Activated naive CD4-positive, alpha-beta T cell (primary cell): ENCODE data around the gene RTN4RL2.
A peak's percentile ranks its signal among the peaks of the same experiment; 100 is the strongest.
"Not testable (repeated sequence)": the region's sequence is repeated elsewhere in the genome, so short reads cannot be mapped to it uniquely, and the experiment has no call there.

Experiments used
- DNase-seq, 4 experiments: peaks; one replicate each; lab custom pipeline; 2025; lab: John Stamatoyannopoulos, UW

RTN4RL2 gene

GRCh38 chr11:57432714-57433163 is 27.6 kb upstream of the RTN4RL2 start:
- DNase-seq, result no peak

- DNase-seq, result no peak
Measured at GRCh38 chr11:57434640-57435546, 25.4 kb upstream of the RTN4RL2 start.

GRCh38 chr11:57436031-57436430 is 24.3 kb upstream of the RTN4RL2 start:
- no peak for DNase-seq

GRCh38 chr11:57438345-57439285 is 21.7 kb upstream of the RTN4RL2 start:
- DNase-seq, result no peak

- no peak for DNase-seq
Measured at GRCh38 chr11:57439786-57440185, 20.5 kb upstream of the RTN4RL2 start.

GRCh38 chr11:57440744-57441414 is 19.4 kb upstream of the RTN4RL2 start:
- DNase-seq, result no peak

- DNase-seq, result no peak
Measured at GRCh38 chr11:57444362-57445121, 15.8 kb upstream of the RTN4RL2 start.

- not testable (repeated sequence) for DNase-seq
Measured at GRCh38 chr11:57445122-57445394, 15.3 kb upstream of the RTN4RL2 start.

GRCh38 chr11:57446055-57446454 is 14.3 kb upstream of the RTN4RL2 start:
- no peak for DNase-seq

GRCh38 chr11:57453543-57454177 is 6.7 kb upstream of the RTN4RL2 start:
- DNase-seq, result no peak

GRCh38 chr11:57456960-57457642 is 3.2 kb upstream of the RTN4RL2 start:
- peak; percentile 43 to 66 (median 52) for DNase-seq

- no peak for DNase-seq
Measured at GRCh38 chr11:57457643-57458023, 2.7 kb upstream of the RTN4RL2 start.

- DNase-seq, result no peak
Measured at GRCh38 chr11:57458060-57458409, 2.3 kb upstream of the RTN4RL2 start.

GRCh38 chr11:57458410-57459163 is 1.7 kb upstream of the RTN4RL2 start:
- DNase-seq, result peak in 1 of 4 experiments; percentile 36

- DNase-seq, result peak in 1 of 4 experiments; percentile 19
Measured at GRCh38 chr11:57459164-57460021, 935 bp upstream of the RTN4RL2 start.

GRCh38 chr11:57460758-57461749 is 726 bp downstream of the RTN4RL2 start:
- no peak for DNase-seq

- no peak for DNase-seq
Measured at GRCh38 chr11:57461841-57462489, 1.6 kb downstream of the RTN4RL2 start.
